Measurements from ENCODE around the gene ITPRID2.

- TF ChIP-seq MAZ (IDR thresholded peaks at IDR 0.05; ENCODE audit: borderline replicate concordance, low read depth, low read length) (no peak), MAZ (CRISPR knock-in tag; IDR thresholded peaks at IDR 0.05; ENCODE audit: low read depth) (no peak), TCF12 (IDR thresholded peaks at IDR 0.05) (no peak), TCF12 (CRISPR knock-in tag; IDR thresholded peaks at IDR 0.05) (no peak), MAX (IDR thresholded peaks at IDR 0.05) (no peak), GRHL1 (CRISPR knock-in tag; conservative IDR thresholded peaks at IDR 0.05) (no peak), CTCF (CRISPR knock-in tag; IDR thresholded peaks at IDR 0.05) (no peak), ZNF326 (CRISPR knock-in tag; IDR thresholded peaks at IDR 0.05; ENCODE audit: borderline replicate concordance) (no peak), ZNF704 (CRISPR knock-in tag; IDR thresholded peaks at IDR 0.05; ENCODE audit: borderline replicate concordance) (no peak), FOXC1 (CRISPR knock-in tag; IDR thresholded peaks at IDR 0.05; ENCODE audit: borderline replicate concordance) (no peak), ZNF660 (CRISPR knock-in tag; IDR thresholded peaks at IDR 0.05; ENCODE audit: borderline replicate concordance, low read depth) (no peak), SRY (CRISPR knock-in tag; IDR thresholded peaks at IDR 0.05) (no peak), ZIK1 (CRISPR knock-in tag; IDR thresholded peaks at IDR 0.05; ENCODE audit: borderline replicate concordance, low read depth) (no peak), KDM6A (CRISPR knock-in tag; IDR thresholded peaks at IDR 0.05; ENCODE audit: low read depth) (no peak), POLR2AphosphoS5 (IDR thresholded peaks at IDR 0.05; ENCODE audit: low read depth, low read length) (no peak)
These were observed 26.7 kb downstream of the ITPRID2 start for GRCh38 chr2:181918188-181918587.
